Keratinocyte (primary cell): ENCODE results near the gene PPP1R16B. TPM values are rescaled to one million over a fixed set of nuclear protein-coding genes. Genes with fewer than 3 reads are reported as not detected.

Experiments used
- DNase-seq: peaks from one replicate; pipeline ENCODE4 v3.0.0-alpha.2; 2011; ENCODE audit warnings: low read depth, missing footprints, low spot score
- FAIRE-seq: peaks from 2 replicates; lab custom pipeline; 2011; peaks lifted over from hg19 to GRCh38; lab: Jason Lieb, UNC
- H2AFZ ChIP-seq: 2 replicates; pipeline ENCODE4 v1.6.0; 2012; ENCODE audit warnings: low read length, control low read depth, inconsistent platforms; ENCODE audit not compliant: control insufficient read depth
- H3K27ac ChIP-seq: 2 replicates; pipeline ENCODE4 v1.5.1; 2011; ENCODE audit warnings: low read length; ENCODE audit not compliant: control insufficient read depth, insufficient read depth
- H3K27me3 ChIP-seq: 3 replicates; pipeline ENCODE4 v1.6.0; 2011; ENCODE audit warnings: low read length; ENCODE audit not compliant: control insufficient read depth, insufficient read depth; ENCODE audit errors: extremely low read depth
- H3K36me3 ChIP-seq, 2 experiments: 2 replicates in 1 of 2; 3 replicates in 1 of 2; pipeline ENCODE4 v1.5.1; 2011; ENCODE audit warnings: low read length in 2 of 2, mild to moderate bottlenecking in 1 of 2; ENCODE audit not compliant: control insufficient read depth in 2 of 2, insufficient read depth in 2 of 2; ENCODE audit errors: extremely low read depth in 1 of 2
- H3K4me1 ChIP-seq: 3 replicates; pipeline ENCODE4 v1.5.1; 2011; ENCODE audit warnings: low read length; ENCODE audit not compliant: control insufficient read depth, insufficient read depth; ENCODE audit errors: extremely low read depth
- H3K4me2 ChIP-seq: 3 replicates; pipeline ENCODE4 v1.6.0; 2011; ENCODE audit warnings: low read depth, low read length; ENCODE audit not compliant: control insufficient read depth, insufficient read depth; ENCODE audit errors: extremely low read depth
- H3K4me3 ChIP-seq, 3 experiments: fragments of 200-600 bp in 1 of 3; sonication (generic) in 1 of 3; 2 replicates in 2 of 3; 3 replicates in 1 of 3; pipeline ENCODE4 v1.5.1; 2011 to 2016; ENCODE audit warnings: low read length in 3 of 3, mild to moderate bottlenecking in 3 of 3, control low read depth in 2 of 3, inconsistent platforms in 1 of 3, low read depth in 1 of 3, mixed read lengths in 1 of 3, mixed run types in 1 of 3, moderate library complexity in 1 of 3; ENCODE audit not compliant: control insufficient read depth in 2 of 3, insufficient read depth in 2 of 3; ENCODE audit errors: extremely low read depth in 1 of 3
- H3K79me2 ChIP-seq: 2 replicates; pipeline ENCODE4 v1.6.0; 2012; ENCODE audit warnings: low read length; ENCODE audit not compliant: control insufficient read depth, insufficient read depth
- H3K9ac ChIP-seq: 3 replicates; pipeline ENCODE4 v1.6.0; 2011; ENCODE audit warnings: low read length; ENCODE audit not compliant: control insufficient read depth, insufficient read depth; ENCODE audit errors: extremely low read depth
- H3K9me1 ChIP-seq: 3 replicates; pipeline ENCODE4 v1.6.0; 2011; ENCODE audit warnings: low read length; ENCODE audit not compliant: control insufficient read depth, insufficient read depth; ENCODE audit errors: extremely low read depth
- H3K9me3 ChIP-seq: 2 replicates; pipeline ENCODE4 v1.5.1; 2012; ENCODE audit warnings: low read depth, low read length; ENCODE audit not compliant: control insufficient read depth
- H4K20me1 ChIP-seq: 3 replicates; pipeline ENCODE4 v1.6.0; 2011; ENCODE audit warnings: low read length; ENCODE audit not compliant: control insufficient read depth, insufficient read depth; ENCODE audit errors: extremely low read depth
- CTCF ChIP-seq, 3 experiments: IDR thresholded peaks in 1 of 3; conservative IDR thresholded peaks in 1 of 3; optimal IDR thresholded peaks in 1 of 3; 2 replicates in 2 of 3; 3 replicates in 1 of 3; pipeline versions ENCODE3 to v1.5.1; 2011; ENCODE audit warnings: low read length in 3 of 3, mild to moderate bottlenecking in 3 of 3, moderate library complexity in 2 of 3, control low read depth in 1 of 3, inconsistent platforms in 1 of 3; ENCODE audit not compliant: insufficient read depth in 2 of 3; ENCODE audit errors: extremely low read depth in 1 of 3
- EZH2 ChIP-seq: IDR thresholded peaks from one replicate; pipeline ENCODE4 v1.6.1; 2012; ENCODE audit warnings: inconsistent platforms, mild to moderate bottlenecking, low read length, moderate library complexity
- dilution Hi-C: fragments of 300-500 bp; cut with MboI; formaldehyde crosslinking; loops from one replicate; pipeline ENCODE4 v1.7.0; 2020; ENCODE audit warnings: low sequenced_read_pairs; ENCODE audit not compliant: extremely low pct_ligation_motif_present
- polyA plus RNA-seq, 5 experiments: library from polyadenylated mRNA; depleted of rRNA in 3 of 5; stranded (reverse) in 3 of 5; stranded (forward) in 1 of 5; unstranded in 1 of 5; fragments of >200 nt; gene quantifications; 1 replicate in 1 of 5; 2 replicates in 3 of 5; 3 replicates in 1 of 5; pipeline versions ENCODE4 v1.2.1 to v1.2.3, GENCODE V29; 2011 to 2012; ENCODE audit warnings: missing spikeins in 2 of 5, low read depth in 1 of 5, low replicate concordance in 1 of 5

PPP1R16B gene
- polyA plus RNA-seq, 1 donor (not counting 4 experiments of a cell fraction or from before 2014, with no cell fraction given) = not detected

- Histone ChIP-seq H3K27me3 (peaks cover 54% of the 10 kb centered on the region), H2AFZ (no peak overlapping the region), H3K4me1 (no peaks in the 10 kb centered on the region), H3K9ac (no peak overlapping the region), H3K9me3 (no peaks in the 10 kb centered on the region), H3K27ac (no peak overlapping the region), H3K79me2 (no peaks in the 10 kb centered on the region), H3K4me2 (no peak overlapping the region), H3K4me3 (no peak overlapping the region), H3K9me1 (no peaks in the 10 kb centered on the region), H4K20me1 (no peaks in the 10 kb centered on the region), H3K36me3 (no peaks in the 10 kb centered on the region)
- no peak for DNase-seq
- TF ChIP-seq EZH2 (peak; percentile 22), CTCF (optimal IDR thresholded peaks at IDR 0.05 in 1 of 3, IDR thresholded peaks at IDR 0.05 in 1 of 3, conservative IDR thresholded peaks at IDR 0.05 in 1 of 3; ENCODE audit: extremely low read depth in 1 of 3, insufficient read depth in 2 of 3, low read length in 3 of 3) (no peak)
- FAIRE-seq = no peak
- dilution Hi-C loops = no loop called here
Measured at GRCh38 chr20:38805958-38806854, 709 bp downstream of the PPP1R16B start.

GRCh38 chr20:38806855-38807655 is 1.6 kb downstream of the PPP1R16B start:
- DNase-seq = no peak
- Histone ChIP-seq H3K4me2 (no peak overlapping the region), H2AFZ (no peak overlapping the region), H3K9me1 (no peaks in the 10 kb centered on the region), H3K27me3 (peaks cover 54% of the 10 kb centered on the region), H3K4me3 (no peak overlapping the region), H3K4me1 (no peaks in the 10 kb centered on the region), H3K79me2 (no peaks in the 10 kb centered on the region), H3K9ac (no peak overlapping the region), H4K20me1 (no peaks in the 10 kb centered on the region), H3K9me3 (no peaks in the 10 kb centered on the region), H3K27ac (no peak overlapping the region), H3K36me3 (no peaks in the 10 kb centered on the region)
- TF ChIP-seq EZH2 (peak; percentile 78), CTCF (optimal IDR thresholded peaks at IDR 0.05 in 1 of 3, IDR thresholded peaks at IDR 0.05 in 1 of 3, conservative IDR thresholded peaks at IDR 0.05 in 1 of 3; ENCODE audit: extremely low read depth in 1 of 3, insufficient read depth in 2 of 3, low read length in 3 of 3) (no peak)
- dilution Hi-C loops = no loop called here
- FAIRE-seq = no peak
